Retinal pigment epithelial cell (primary cell): ENCODE results near the gene CORIN.

Source experiments
- DNase-seq: peaks from one replicate; pipeline ENCODE4 v3.0.0-alpha.2; 2010; ENCODE audit warnings: low read depth
- H3K4me3 ChIP-seq: 2 replicates; pipeline ENCODE4 v1.5.1; 2011; ENCODE audit warnings: mild to moderate bottlenecking, low read length, control low read depth, moderate library complexity
- TF ChIP-seq, protein P1 (sequence below): conservative IDR thresholded peaks from 2 replicates; pipeline ENCODE4 v1.5.1; 2011; ENCODE audit warnings: low read depth, low read length, control low read depth, inconsistent platforms

Gene CORIN

DNA sequence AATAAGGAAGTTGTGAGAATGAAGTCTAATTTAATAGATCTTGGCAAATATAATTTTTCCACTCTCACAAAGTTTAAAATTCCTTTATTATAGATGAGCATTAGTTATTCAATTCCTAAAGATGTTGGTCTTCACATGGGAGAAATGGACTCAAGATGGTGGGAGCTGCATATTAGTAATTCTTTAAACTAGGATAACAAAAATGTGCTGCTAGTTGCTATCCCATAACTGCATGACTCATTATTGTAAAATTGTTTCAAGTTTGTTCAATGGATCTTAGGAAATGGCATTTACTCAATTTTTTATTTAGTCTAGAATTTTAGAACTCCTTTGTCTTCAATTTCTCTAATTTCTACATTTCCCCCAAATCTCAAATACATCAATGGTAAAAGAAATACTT is 197.0 kb downstream of the CORIN start:
- DNase-seq = no peak
- TF ChIP-seq, protein P1, sequence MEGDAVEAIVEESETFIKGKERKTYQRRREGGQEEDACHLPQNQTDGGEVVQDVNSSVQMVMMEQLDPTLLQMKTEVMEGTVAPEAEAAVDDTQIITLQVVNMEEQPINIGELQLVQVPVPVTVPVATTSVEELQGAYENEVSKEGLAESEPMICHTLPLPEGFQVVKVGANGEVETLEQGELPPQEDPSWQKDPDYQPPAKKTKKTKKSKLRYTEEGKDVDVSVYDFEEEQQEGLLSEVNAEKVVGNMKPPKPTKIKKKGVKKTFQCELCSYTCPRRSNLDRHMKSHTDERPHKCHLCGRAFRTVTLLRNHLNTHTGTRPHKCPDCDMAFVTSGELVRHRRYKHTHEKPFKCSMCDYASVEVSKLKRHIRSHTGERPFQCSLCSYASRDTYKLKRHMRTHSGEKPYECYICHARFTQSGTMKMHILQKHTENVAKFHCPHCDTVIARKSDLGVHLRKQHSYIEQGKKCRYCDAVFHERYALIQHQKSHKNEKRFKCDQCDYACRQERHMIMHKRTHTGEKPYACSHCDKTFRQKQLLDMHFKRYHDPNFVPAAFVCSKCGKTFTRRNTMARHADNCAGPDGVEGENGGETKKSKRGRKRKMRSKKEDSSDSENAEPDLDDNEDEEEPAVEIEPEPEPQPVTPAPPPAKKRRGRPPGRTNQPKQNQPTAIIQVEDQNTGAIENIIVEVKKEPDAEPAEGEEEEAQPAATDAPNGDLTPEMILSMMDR = no peak
- H3K4me3 ChIP-seq = no peak overlapping the region

DNA sequence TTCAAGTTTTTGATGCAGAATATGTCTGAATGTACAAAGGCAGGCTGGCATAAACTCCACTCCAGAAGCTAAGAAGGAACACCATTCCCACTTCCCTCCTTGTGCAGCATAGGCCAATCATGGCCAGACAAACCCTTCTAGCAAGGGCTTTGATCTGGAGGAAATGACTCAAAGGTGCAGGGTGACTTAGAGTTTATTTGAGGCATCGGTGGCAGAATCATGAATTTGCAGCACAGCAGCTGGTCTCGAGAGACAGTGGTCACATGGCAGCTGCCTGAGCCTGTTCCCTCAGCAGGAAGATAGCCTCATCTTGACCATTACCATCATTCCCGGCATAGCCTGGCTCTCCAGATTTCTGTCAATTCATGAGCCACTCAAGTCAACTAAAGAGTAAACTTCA is 198.3 kb downstream of the CORIN start:
- TF ChIP-seq, protein P1 = no peak
- DNase-seq = no peak
- H3K4me3 ChIP-seq = no peak overlapping the region

DNA sequence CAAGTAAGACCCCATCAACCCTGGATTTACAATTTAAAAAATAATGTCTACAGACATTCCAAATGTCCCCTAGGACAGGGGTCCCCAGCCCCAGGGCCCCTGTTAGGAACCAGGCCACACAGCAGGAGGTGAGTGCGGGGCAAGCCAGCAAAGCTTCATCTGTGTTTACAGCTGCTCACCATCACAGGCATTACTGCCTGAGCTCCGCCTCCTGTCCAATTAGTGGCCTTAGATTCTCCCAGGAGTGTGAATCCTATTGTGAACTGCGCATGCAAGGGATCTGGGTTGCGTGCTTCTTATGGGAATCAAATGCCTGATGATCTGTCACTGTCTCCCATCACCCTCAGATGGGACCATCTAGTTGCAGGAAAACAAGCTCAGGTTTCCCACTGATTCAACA is 206.7 kb downstream of the CORIN start:
- TF ChIP-seq, protein P1 = no peak
- DNase-seq = no peak
- no peak overlapping the region for H3K4me3 ChIP-seq

DNA sequence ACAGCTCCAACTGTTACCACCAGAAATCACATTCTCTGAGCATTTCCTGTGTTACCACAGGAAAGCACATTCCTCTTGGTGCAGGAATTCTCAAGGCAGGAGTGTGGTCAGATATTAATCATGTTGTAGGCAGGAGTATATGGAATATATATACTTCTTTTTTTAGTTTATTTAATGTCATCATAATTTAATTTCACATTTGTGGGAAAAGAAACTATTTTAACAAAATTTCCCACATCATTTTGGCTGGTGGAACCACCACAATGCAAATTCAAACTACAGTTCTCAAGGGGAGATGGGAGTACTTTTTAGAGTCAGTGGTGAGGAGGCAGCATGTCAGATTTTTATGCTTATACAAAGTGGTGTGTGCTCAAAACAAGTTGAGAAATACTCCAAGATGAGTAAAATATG is 213.8 kb downstream of the CORIN start:
- TF ChIP-seq, protein P1 = no peak
- H3K4me3 ChIP-seq = no peak overlapping the region
- DNase-seq = peak; percentile 23

DNA sequence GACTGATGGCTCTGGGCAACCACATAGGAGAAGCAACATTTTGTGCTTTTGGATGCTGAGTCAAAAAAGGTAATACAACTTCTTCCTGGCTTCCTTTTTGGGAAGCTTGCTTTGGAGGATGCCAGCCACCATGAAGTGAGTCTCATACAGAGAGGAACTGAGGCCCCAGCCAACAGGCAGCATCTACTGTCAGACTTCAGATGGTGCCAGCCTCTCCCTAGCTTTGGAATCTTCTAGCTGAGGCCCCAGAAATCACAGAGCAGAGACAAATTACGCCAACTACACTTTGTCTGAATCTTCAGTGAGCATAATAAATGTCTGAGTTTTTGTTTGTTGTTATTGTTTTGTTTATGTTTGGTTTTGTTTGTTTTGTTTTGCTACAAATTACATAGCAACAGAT is 216.7 kb downstream of the CORIN start:
- H3K4me3 ChIP-seq = no peak overlapping the region
- no peak for DNase-seq
- TF ChIP-seq, protein P1 = no peak

DNA sequence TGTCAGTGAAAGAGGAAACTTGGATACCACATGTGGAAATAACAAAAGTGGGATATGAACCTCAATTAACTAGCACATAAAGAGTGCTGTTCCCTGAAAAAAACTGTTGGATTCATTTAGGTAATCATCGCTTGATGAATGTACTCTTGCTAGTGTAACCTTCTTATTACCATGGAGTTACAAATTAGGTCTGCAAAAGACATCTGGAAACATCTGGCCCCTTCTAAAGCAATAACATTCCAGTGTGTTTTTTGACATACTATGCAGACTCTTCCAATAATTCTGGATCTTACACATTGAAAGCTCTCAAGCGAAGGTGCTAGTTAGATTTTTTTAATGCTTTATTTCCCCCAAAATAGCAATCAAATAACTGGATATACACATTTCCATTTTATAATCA is 218.2 kb downstream of the CORIN start:
- DNase-seq = no peak
- H3K4me3 ChIP-seq = no peak overlapping the region
- TF ChIP-seq, protein P1 = no peak

DNA sequence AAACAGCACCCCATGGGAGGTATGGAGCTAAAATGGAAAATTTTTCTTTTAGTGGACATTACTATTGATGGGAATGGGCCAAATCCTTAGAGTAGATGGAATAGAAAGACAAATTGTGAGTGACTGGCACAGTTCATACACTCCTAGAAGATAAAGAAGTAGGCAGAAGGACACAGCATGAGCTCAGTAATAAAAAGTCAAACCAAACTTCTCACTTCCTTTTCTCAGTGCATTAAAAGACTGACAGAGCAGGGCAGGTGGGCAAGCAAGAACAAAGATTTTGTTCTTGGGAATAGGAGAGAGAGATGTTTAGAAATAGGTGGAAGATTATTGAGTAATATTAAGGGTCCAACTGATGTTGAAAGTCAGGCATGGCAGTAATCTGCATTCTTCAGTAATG is 220.3 kb downstream of the CORIN start:
- no peak overlapping the region for H3K4me3 ChIP-seq
- DNase-seq = no peak
- TF ChIP-seq, protein P1 = no peak
